ENCODE data around the gene RSBN1.

GRCh38 chr1:113770031-113770430, 42.2 kb downstream of the RSBN1 start:
- no peak for TF ChIP-seq CTCF (IDR thresholded peaks at IDR 0.05; ENCODE audit: poor library complexity)
- no peak for TF ChIP-seq EZH2phosphoT487 (IDR thresholded peaks at IDR 0.05; ENCODE audit: low read depth, severe bottlenecking, unreplicated experiment)
- TF ChIP-seq EZH2 (IDR thresholded peaks at IDR 0.05; ENCODE audit: borderline replicate concordance): no peak

All from hepatocyte (in vitro differentiated cells).